A673 (cell line): ENCODE results near the gene PPP1R3G. TPM values are rescaled to one million over a fixed set of nuclear protein-coding genes. Genes with fewer than 3 reads are reported as not detected.

ENCODE experiments used
- BruUV-seq: library from RNA; stranded (reverse); fragments of 400-500 nt; replicated peaks from 2 replicates; lab custom pipeline; 2021; lab: Mats Ljungman, UMichigan
- CTCF ChIA-PET: fragments of 300-600 bp; sonication (Branson Sonifier 250); formaldehyde crosslinking; loops from one replicate; lab custom pipeline; 2022; ENCODE audit warnings: antibody characterized with exemption; lab: Charles Lee
- POLR2A ChIA-PET: fragments of 300-600 bp; sonication (Branson Sonifier 250); formaldehyde crosslinking; loops from one replicate; lab custom pipeline; 2022; ENCODE audit warnings: antibody characterized with exemption; ENCODE audit not compliant: low non-redundant PET; lab: Charles Lee
- DNase-seq: peaks from one replicate; pipeline ENCODE4 v3.0.0-alpha.2; 2015; ENCODE audit warnings: low spot score
- H3K27ac ChIP-seq: fragments of 200-600 bp; sonication (generic); 2 replicates; pipeline ENCODE4 v1.5.1; 2016; ENCODE audit warnings: mixed run types, low read depth, mild to moderate bottlenecking, mixed read lengths, antibody characterized with exemption, low read length; ENCODE audit not compliant: poor library complexity, severe bottlenecking
- H3K27me3 ChIP-seq: fragments of 200-600 bp; sonication (generic); replicated peaks from 2 replicates; pipeline ENCODE4 v1.6.1; 2017; ENCODE audit warnings: mixed run types, low read depth, mild to moderate bottlenecking, mixed read lengths, antibody characterized with exemption, low read length; ENCODE audit not compliant: insufficient read depth, poor library complexity
- H3K36me3 ChIP-seq: fragments of 200-600 bp; sonication (generic); 2 replicates; pipeline ENCODE4 v1.6.1; 2016; ENCODE audit warnings: mixed run types, mild to moderate bottlenecking, mixed read lengths, antibody characterized with exemption, low read length; ENCODE audit not compliant: insufficient read depth, poor library complexity, severe bottlenecking
- H3K4me1 ChIP-seq: fragments of 200-600 bp; sonication (generic); 2 replicates; pipeline ENCODE4 v1.6.1; 2017; ENCODE audit warnings: mixed run types, mild to moderate bottlenecking, mixed read lengths, antibody characterized with exemption, low read length; ENCODE audit not compliant: insufficient read depth, poor library complexity, severe bottlenecking
- H3K4me3 ChIP-seq: fragments of 200-600 bp; sonication (generic); 2 replicates; pipeline ENCODE4 v1.5.1; 2016; ENCODE audit warnings: low read depth, mixed run types, mild to moderate bottlenecking, mixed read lengths, low read length; ENCODE audit not compliant: poor library complexity, severe bottlenecking
- H3K9me3 ChIP-seq: fragments of 200-600 bp; sonication (generic); 2 replicates; pipeline ENCODE4 v1.6.1; 2016; ENCODE audit warnings: mixed run types, low read depth, mild to moderate bottlenecking, mixed read lengths, antibody characterized with exemption, low read length; ENCODE audit not compliant: poor library complexity, severe bottlenecking
- EZH2 ChIP-seq: fragments of 200-600 bp; sonication (generic); IDR thresholded peaks from 2 replicates; pipeline ENCODE4 v1.6.1; 2017; ENCODE audit warnings: borderline replicate concordance, low read depth, mild to moderate bottlenecking, mixed read lengths, antibody characterized with exemption, low read length; ENCODE audit not compliant: poor library complexity, severe bottlenecking
- intact Hi-C: fragments of 100-400 bp; cut with micrococcal nuclease; formaldehyde crosslinking; loops from one replicate; pipeline ENCODE4 v1.10.0; 2022; ENCODE audit not compliant: unreplicated experiment
- total RNA-seq: library from RNA; stranded (reverse); gene quantifications from 2 replicates; pipeline ENCODE4 v1.2.3, GENCODE V29; 2021
- TF ChIP-seq, protein P1 (sequence below): fragments of 300-800, 200-600 bp; sonication (generic); conservative IDR thresholded peaks from 2 replicates; pipeline ENCODE4 v1.5.1; 2017; ENCODE audit warnings: low read depth, mild to moderate bottlenecking, antibody characterized with exemption, low read length, moderate library complexity, mixed read lengths

The PPP1R3G gene
- total RNA-seq, 1 experiment from 2014 or later, result 0.24 TPM

DNA sequence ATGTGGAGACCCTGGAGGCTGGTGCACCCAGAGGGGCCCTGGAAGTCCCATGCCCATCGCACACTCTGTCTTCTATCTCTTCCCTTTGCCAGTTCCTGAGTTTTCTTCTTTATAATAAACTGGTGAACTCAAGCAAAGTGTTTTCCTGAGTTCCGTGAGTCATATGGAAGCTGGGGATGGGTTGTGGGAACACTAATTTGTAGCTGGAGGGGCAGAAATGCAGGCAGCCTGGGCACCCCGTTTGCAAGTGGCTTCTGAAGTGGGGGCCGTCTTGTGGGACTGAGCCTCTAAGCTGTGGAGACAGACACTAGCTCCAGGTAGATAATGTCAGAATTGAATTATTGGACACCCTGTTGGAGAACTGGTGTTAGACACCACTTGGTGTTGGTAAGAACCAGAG, 3.2 kb upstream of the PPP1R3G start:
- H3K36me3 ChIP-seq, result no peaks in the 10 kb centered on the region
- CTCF ChIA-PET, result no interaction called here
- no peak for TF ChIP-seq EZH2

DNA sequence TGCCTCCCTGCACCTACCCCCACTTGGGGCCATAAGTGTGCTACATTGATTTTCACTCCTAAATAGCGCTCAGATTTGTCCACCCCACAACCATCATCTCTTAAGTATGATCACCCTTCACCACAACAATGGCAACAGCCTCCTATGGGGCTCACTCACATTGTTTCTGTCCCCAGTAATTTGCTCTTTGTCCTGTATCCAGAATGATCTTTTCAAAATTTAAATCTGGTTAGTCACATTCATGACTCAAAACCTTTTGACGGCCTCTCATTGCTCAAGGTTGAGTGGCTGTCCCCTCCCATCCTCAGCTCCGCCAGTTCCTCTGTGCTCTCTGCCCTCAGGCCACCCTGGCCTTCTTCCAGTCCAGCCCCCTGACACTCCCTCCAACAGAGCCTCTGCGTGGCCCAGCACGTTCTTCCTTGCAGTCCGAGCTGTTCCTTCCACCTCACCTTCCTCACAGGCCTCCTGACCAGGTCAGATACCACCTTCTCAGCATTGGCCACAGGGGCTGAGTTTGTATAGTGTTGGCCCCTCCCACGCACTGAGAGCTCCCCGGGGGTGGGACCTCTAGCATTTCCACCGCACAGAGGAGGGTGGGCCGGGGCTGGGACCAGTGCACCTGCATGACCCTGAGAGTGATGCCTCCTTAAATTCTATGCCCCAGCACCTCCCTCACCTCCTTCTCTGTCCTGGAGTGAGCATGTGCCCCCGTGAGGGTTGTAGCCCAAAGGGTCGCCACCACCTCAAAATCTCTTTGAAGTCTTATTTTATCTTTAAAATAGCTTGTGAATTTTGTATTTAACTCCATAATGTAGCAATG, 2.4 kb upstream of the PPP1R3G start:
- Histone ChIP-seq H3K9me3 (no peaks in the 10 kb centered on the region), H3K4me3 (no peak overlapping the region), H3K27me3 (no peaks in the 10 kb centered on the region), H3K36me3 (no peaks in the 10 kb centered on the region), H3K27ac (no peak overlapping the region), H3K4me1 (peaks cover 10% of the 10 kb centered on the region)
- ChIA-PET CTCF (no interaction called here), POLR2A (no interaction called here)
- no peak for DNase-seq
- BruUV-seq, result no TSS peak
- intact Hi-C loops, result no loop called here
- TF ChIP-seq, protein P1, sequence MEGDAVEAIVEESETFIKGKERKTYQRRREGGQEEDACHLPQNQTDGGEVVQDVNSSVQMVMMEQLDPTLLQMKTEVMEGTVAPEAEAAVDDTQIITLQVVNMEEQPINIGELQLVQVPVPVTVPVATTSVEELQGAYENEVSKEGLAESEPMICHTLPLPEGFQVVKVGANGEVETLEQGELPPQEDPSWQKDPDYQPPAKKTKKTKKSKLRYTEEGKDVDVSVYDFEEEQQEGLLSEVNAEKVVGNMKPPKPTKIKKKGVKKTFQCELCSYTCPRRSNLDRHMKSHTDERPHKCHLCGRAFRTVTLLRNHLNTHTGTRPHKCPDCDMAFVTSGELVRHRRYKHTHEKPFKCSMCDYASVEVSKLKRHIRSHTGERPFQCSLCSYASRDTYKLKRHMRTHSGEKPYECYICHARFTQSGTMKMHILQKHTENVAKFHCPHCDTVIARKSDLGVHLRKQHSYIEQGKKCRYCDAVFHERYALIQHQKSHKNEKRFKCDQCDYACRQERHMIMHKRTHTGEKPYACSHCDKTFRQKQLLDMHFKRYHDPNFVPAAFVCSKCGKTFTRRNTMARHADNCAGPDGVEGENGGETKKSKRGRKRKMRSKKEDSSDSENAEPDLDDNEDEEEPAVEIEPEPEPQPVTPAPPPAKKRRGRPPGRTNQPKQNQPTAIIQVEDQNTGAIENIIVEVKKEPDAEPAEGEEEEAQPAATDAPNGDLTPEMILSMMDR, result no peak
- no peak for TF ChIP-seq EZH2

More for the DNA sequence above, 3.2 kb upstream of the PPP1R3G start:
- H3K27ac ChIP-seq, result no peak overlapping the region
- BruUV-seq, result no TSS peak
- H3K27me3 ChIP-seq, result no peaks in the 10 kb centered on the region
- H3K4me1 ChIP-seq, result peaks cover 10% of the 10 kb centered on the region
- intact Hi-C loops, result no loop called here
- DNase-seq, result no peak
- POLR2A ChIA-PET, result no interaction called here
- no peak overlapping the region for H3K4me3 ChIP-seq
- H3K9me3 ChIP-seq, result no peaks in the 10 kb centered on the region

DNA sequence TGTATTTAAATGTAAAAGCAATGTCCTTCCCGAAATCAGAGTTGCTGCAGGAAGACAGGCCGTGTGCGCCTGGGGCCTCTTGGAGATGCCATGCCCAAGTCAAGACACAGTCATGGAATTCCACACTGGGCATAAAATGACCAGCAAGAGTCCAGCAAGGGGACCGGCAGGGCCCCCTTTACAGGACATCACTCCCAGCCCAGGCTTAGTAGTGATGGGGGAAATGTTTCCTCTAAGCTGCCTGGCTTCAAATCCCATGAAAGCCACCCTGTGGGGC, 1.9 kb upstream of the PPP1R3G start:
- intact Hi-C loops, result no loop called here
- ChIA-PET CTCF (no interaction called here), POLR2A (no interaction called here)
- no peak for TF ChIP-seq EZH2
- TF ChIP-seq, protein P1, result no peak
- no peak for DNase-seq
- H3K4me1 ChIP-seq, result peaks cover 10% of the 10 kb centered on the region
- no peak overlapping the region for H3K27ac ChIP-seq
- no peaks in the 10 kb centered on the region for H3K9me3 ChIP-seq
- no peaks in the 10 kb centered on the region for H3K27me3 ChIP-seq
- no peak overlapping the region for H3K4me3 ChIP-seq
- BruUV-seq, result no TSS peak
- H3K36me3 ChIP-seq, result no peaks in the 10 kb centered on the region
